Activated naive CD4-positive, alpha-beta T cell treated with anti-CD3 and anti-CD28 coated beads, Interleukin-2, amount 50 U/mL, for 24 hours (primary cell): ENCODE results near the gene APOB.

Experiments
- H3K27ac Mint-ChIP-seq: one replicate; pipeline ENCODE4 v1.8.0; 2021; ENCODE audit warnings: mild to moderate bottlenecking, mixed read lengths
- H3K27me3 Mint-ChIP-seq: one replicate; pipeline ENCODE4 v1.8.0; 2021; ENCODE audit warnings: mixed read lengths
- H3K36me3 Mint-ChIP-seq: one replicate; pipeline ENCODE4 v1.8.0; 2021; ENCODE audit warnings: mixed read lengths
- H3K4me1 Mint-ChIP-seq: one replicate; pipeline ENCODE4 v1.8.0; 2021; ENCODE audit warnings: mixed read lengths
- H3K4me3 Mint-ChIP-seq: one replicate; pipeline ENCODE4 v1.8.0; 2021; ENCODE audit warnings: mild to moderate bottlenecking, mixed read lengths
- H3K9me3 Mint-ChIP-seq: one replicate; pipeline ENCODE4 v1.8.0; 2021; ENCODE audit warnings: mixed read lengths

APOB gene

GRCh38 chr2:21039080-21039556 lies 4.8 kb downstream of the APOB start:
- H3K36me3 Mint-ChIP-seq, result no peaks in the 10 kb centered on the region
- no peak overlapping the region for H3K27ac Mint-ChIP-seq
- no peak overlapping the region for H3K4me3 Mint-ChIP-seq
- no peaks in the 10 kb centered on the region for H3K9me3 Mint-ChIP-seq
- peaks cover 5% of the 10 kb centered on the region for H3K4me1 Mint-ChIP-seq
- peaks cover 9% of the 10 kb centered on the region for H3K27me3 Mint-ChIP-seq

GRCh38 chr2:21038403-21039073 lies 5.3 kb downstream of the APOB start:
- no peak overlapping the region for H3K4me3 Mint-ChIP-seq
- H3K4me1 Mint-ChIP-seq, result peaks cover 5% of the 10 kb centered on the region
- H3K27me3 Mint-ChIP-seq, result peaks cover 9% of the 10 kb centered on the region
- H3K9me3 Mint-ChIP-seq, result no peaks in the 10 kb centered on the region
- H3K36me3 Mint-ChIP-seq, result no peaks in the 10 kb centered on the region
- no peak overlapping the region for H3K27ac Mint-ChIP-seq

GRCh38 chr2:21037671-21038108 lies 6.2 kb downstream of the APOB start:
- no peaks in the 10 kb centered on the region for H3K36me3 Mint-ChIP-seq
- no peak overlapping the region for H3K27ac Mint-ChIP-seq
- peaks cover 5% of the 10 kb centered on the region for H3K27me3 Mint-ChIP-seq
- no peak overlapping the region for H3K4me3 Mint-ChIP-seq
- no peaks in the 10 kb centered on the region for H3K9me3 Mint-ChIP-seq
- no peaks in the 10 kb centered on the region for H3K4me1 Mint-ChIP-seq

- no peak overlapping the region for H3K27ac Mint-ChIP-seq
- H3K36me3 Mint-ChIP-seq, result no peaks in the 10 kb centered on the region
- H3K4me3 Mint-ChIP-seq, result no peak overlapping the region
- H3K9me3 Mint-ChIP-seq, result no peaks in the 10 kb centered on the region
- peaks cover 5% of the 10 kb centered on the region for H3K27me3 Mint-ChIP-seq
- no peaks in the 10 kb centered on the region for H3K4me1 Mint-ChIP-seq
Observed at GRCh38 chr2:21036708-21037670, 6.9 kb downstream of the APOB start.

- Mint-ChIP-seq H3K9me3 (no peaks in the 10 kb centered on the region), H3K36me3 (no peaks in the 10 kb centered on the region), H3K4me3 (no peak overlapping the region), H3K27me3 (peaks cover 3% of the 10 kb centered on the region), H3K27ac (no peak overlapping the region), H3K4me1 (no peaks in the 10 kb centered on the region)
Observed at GRCh38 chr2:21035974-21036707, 7.7 kb downstream of the APOB start.

- Mint-ChIP-seq H3K4me3 (no peak overlapping the region), H3K36me3 (no peaks in the 10 kb centered on the region), H3K9me3 (no peaks in the 10 kb centered on the region), H3K4me1 (no peaks in the 10 kb centered on the region), H3K27me3 (peaks cover 3% of the 10 kb centered on the region), H3K27ac (no peak overlapping the region)
Observed at GRCh38 chr2:21035282-21035973, 8.4 kb downstream of the APOB start.

- H3K4me1 Mint-ChIP-seq, result no peaks in the 10 kb centered on the region
- no peaks in the 10 kb centered on the region for H3K36me3 Mint-ChIP-seq
- peaks cover 6% of the 10 kb centered on the region for H3K27me3 Mint-ChIP-seq
- H3K27ac Mint-ChIP-seq, result no peak overlapping the region
- no peak overlapping the region for H3K4me3 Mint-ChIP-seq
- no peaks in the 10 kb centered on the region for H3K9me3 Mint-ChIP-seq
Observed at GRCh38 chr2:21034972-21035279, 8.9 kb downstream of the APOB start.

- H3K27ac Mint-ChIP-seq, result no peak overlapping the region
- H3K4me1 Mint-ChIP-seq, result no peaks in the 10 kb centered on the region
- H3K4me3 Mint-ChIP-seq, result no peak overlapping the region
- no peaks in the 10 kb centered on the region for H3K9me3 Mint-ChIP-seq
- peaks cover 6% of the 10 kb centered on the region for H3K27me3 Mint-ChIP-seq
- no peaks in the 10 kb centered on the region for H3K36me3 Mint-ChIP-seq
Observed at GRCh38 chr2:21034156-21034971, 9.5 kb downstream of the APOB start.

GRCh38 chr2:21033237-21034155 lies 10.4 kb downstream of the APOB start:
- Mint-ChIP-seq H3K4me1 (no peaks in the 10 kb centered on the region), H3K9me3 (no peaks in the 10 kb centered on the region), H3K4me3 (no peak overlapping the region), H3K27ac (no peak overlapping the region), H3K27me3 (peaks cover 9% of the 10 kb centered on the region), H3K36me3 (no peaks in the 10 kb centered on the region)

- no peaks in the 10 kb centered on the region for H3K4me1 Mint-ChIP-seq
- peaks cover 9% of the 10 kb centered on the region for H3K27me3 Mint-ChIP-seq
- H3K36me3 Mint-ChIP-seq, result no peaks in the 10 kb centered on the region
- H3K9me3 Mint-ChIP-seq, result no peaks in the 10 kb centered on the region
- no peak overlapping the region for H3K4me3 Mint-ChIP-seq
- H3K27ac Mint-ChIP-seq, result no peak overlapping the region
Observed at GRCh38 chr2:21032338-21033236, 11.3 kb downstream of the APOB start.

GRCh38 chr2:21030983-21031968 lies 12.6 kb downstream of the APOB start:
- Mint-ChIP-seq H3K27ac (no peak overlapping the region), H3K4me3 (no peak overlapping the region), H3K9me3 (no peaks in the 10 kb centered on the region), H3K27me3 (peaks cover 9% of the 10 kb centered on the region), H3K36me3 (no peaks in the 10 kb centered on the region), H3K4me1 (no peaks in the 10 kb centered on the region)

GRCh38 chr2:21029519-21029918 lies 14.4 kb downstream of the APOB start:
- no peaks in the 10 kb centered on the region for H3K36me3 Mint-ChIP-seq
- peaks cover 10% of the 10 kb centered on the region for H3K27me3 Mint-ChIP-seq
- no peaks in the 10 kb centered on the region for H3K9me3 Mint-ChIP-seq
- no peak overlapping the region for H3K4me3 Mint-ChIP-seq
- H3K4me1 Mint-ChIP-seq, result no peaks in the 10 kb centered on the region
- H3K27ac Mint-ChIP-seq, result no peak overlapping the region
